Hematopoietic multipotent progenitor cell (in vitro differentiated cells): Measurements from ENCODE around the gene DLGAP1. TPM values are rescaled to one million over a fixed set of nuclear protein-coding genes. Genes with fewer than 3 reads are reported as not detected.

Source experiments
- DNase-seq, 3 donors: peaks; one replicate each; pipeline ENCODE4 v3.0.0-alpha.2; 2011 to 2015; ENCODE audit warnings: low read depth in 2 of 3, low spot score in 2 of 3
- total RNA-seq: library from RNA; depleted of rRNA; stranded (reverse); fragments of >200 nt; gene quantifications from one replicate; pipeline ENCODE4 v1.2.3, GENCODE V29; 2012

DLGAP1 gene
- total RNA-seq, 1 donor, result 0.27 TPM

GRCh38 chr18:3530807-3531206 lies 924.3 kb downstream of the DLGAP1 start:
- DNase-seq, result no peak

- no peak for DNase-seq
Observed at GRCh38 chr18:3529601-3530000, 925.5 kb downstream of the DLGAP1 start.

DNA sequence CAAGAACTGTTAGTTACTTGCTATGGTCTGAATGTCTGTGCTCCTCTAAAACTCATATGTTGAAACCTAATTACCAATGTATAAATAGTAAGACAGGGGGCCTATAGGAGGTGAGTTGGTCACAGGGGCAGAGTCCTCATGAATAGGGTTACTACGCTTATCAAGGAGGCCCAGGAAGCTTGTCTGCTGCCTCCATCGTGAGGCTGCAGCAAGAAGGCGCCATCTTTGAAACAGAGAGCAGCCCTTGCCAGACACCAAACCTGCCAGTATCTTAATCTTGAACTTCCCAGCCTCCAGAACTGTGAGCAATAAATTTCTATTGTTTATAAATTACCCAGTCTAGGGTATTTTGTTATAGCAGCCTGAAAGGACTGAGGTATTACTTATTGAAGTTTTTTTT lies 926.0 kb downstream of the DLGAP1 start:
- no peak for DNase-seq

GRCh38 chr18:3528231-3528630 lies 926.9 kb downstream of the DLGAP1 start:
- no peak for DNase-seq

DNA sequence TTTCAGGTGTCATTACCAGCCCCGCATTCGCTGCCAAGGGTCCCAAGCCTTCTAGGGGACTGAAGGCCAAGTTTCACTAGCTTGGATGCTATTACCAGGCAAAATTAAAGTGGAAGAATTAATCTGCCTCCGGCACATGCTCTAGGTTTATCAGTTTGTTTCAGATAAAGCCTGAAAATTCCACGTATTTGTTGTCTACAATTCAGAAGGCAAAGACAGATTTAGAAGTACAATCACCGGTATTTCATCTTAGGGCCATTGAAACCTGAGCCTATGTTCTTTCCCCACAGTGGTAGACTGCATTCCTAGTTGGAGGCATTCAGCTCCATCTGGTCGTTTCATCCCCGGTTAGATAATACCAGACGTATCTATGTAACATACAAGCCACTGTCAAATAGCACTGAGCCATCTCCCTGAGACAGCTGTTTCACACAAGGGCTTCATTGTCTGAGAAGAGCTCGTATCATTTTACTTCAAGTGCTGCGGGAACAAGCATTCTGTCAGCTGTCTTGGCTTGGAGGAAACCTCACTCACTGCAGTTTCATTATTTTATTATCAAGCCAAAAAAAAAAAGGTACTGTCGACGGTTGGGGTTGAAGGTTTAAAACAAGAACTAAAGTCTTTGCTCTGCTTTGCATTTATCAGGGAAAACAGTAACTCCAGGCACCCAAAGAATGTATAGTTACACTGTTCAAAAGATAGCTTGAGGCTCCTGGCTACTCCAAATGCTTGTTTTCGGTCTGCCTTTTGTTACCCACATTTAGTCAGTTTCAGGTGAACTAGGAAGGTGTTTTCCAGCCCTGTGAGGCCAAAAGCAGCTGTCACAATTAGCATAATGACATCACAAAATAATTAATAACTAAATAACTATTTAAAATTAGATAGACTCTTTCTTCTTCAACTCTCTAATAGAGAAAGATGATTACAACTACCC lies 928.4 kb downstream of the DLGAP1 start:
- DNase-seq, result peak in 1 of 3 donors; percentile 34

DNA sequence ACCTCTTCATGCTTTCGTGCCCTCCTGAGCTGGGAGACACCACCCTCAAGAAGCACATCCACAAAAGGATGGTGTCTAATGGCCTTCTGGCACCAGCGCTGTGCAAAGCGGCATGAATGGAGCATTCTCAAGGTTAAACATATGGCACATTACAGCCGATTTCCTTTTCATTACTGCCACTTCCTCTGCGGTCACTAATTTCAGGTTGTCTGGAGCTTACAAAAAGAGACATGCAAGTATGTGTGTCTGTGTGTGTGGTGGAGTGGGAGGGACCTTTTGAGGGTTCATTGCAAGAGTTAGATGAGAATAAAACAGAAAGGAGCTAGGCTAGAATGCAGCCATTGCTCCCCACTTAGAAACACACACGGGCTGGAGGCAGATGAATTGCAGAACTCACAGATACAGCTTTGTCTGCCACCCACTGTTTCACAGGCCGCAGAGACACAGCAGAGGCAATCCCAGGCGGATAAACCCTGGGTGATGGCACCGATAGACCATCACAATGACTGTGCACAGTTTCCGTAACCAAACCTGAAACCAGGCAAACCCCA lies 929.2 kb downstream of the DLGAP1 start:
- DNase-seq, result peak in 2 of 3 donors; percentile 76 to 94

GRCh38 chr18:3524706-3525105 lies 930.4 kb downstream of the DLGAP1 start:
- DNase-seq, result no peak

DNA sequence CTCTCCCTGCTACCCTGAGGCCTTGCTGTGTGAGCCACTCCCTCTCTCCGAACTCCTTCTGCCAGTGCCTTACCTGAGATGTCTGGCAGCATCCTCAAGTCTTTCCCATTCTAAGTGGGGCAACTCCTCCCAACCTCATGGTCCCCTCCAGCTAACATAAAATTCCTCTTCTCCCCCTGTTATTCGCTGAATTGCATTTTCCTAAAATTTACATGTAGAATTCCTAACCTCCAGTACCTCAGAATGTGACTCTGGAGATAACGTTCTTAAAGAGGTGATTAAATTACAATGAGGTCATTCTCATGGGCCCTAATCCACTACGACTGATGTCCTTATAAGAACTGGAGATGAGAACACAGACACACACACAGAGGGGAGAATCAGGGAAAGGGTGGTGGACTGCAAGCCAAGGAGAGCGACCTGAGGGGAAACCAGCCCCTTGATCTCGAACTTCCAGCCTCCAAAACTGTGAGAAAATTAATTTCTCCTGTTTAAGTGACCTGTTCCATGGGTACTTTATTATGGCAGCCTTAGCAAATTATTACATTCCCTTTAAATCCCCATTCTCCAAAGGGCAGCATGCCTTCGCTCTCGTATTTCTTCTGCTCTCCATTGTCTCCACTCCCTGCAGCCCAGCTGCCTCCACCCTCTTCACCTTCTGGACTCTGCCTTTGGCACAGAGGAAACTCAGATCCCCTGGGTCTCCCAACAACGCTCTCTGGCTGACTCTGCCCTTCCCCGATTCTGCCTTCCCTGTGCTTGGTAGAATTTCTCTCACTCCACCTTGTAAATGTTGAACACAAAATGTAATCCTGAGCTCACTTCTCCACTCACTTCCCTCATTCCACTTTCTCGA lies 934.6 kb downstream of the DLGAP1 start:
- DNase-seq, result no peak

DNA sequence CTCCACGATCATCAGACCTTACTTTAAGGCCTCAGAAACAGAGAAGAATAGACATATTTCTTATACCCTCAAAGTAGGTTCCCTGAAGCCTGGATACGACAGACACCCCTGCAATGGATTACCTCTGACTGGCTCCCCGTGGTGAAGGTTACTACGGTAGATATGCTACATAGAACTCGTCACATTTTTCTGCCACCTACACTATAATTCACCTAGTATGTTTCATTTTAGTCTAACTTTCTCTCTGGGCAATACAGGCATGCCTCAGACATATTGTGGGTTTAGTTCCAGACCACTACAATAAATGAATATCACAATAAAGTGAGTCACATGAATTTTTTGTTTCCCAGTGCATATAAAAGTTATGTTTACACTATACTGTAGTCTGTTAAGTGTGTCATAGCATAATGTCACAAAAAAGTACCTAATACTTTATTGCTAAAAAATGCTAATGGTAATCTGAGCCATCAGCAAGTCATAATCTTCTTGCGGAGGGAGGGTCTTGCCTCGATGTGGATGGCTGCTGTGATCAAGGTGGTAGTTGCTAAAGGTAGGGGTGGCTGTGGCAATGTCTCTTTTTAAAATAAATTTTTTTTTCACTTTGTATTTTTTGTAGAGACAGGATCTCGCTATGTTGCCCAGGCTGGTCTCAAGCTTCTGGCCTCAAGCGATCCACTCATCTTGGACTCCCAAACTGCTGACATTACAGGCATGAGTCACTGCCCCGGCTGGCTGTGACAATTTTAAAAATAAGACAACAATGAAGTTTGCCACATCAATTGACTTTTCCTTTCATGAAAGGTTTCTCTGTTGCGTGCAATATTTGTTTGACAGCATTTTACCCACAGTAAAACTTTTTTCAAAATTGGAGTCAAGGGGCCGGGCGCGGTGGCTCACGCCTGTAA lies 940.5 kb downstream of the DLGAP1 start:
- DNase-seq, result no peak

DNA sequence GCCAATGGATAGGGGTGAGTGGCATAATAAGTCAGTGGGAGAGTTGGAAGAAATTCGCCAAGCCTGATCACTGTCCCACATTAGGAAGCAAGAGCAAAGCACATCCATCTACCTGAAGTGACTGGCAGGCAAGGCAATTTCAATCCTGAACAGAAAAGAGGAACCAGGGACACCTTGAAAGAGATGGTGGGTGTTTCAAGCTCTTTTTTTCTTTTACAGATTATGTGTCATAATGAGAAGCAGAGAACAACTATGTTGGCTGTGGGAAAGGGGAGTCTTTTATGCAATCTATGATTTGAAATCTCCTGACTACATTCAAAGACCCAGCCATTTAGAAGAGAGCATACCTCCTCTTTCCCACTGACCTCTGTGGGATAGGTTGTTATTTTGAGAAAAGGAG lies 941.6 kb downstream of the DLGAP1 start:
- peak in 1 of 3 donors; percentile 40 for DNase-seq

- peak in 2 of 3 donors; percentile 48 to 68 for DNase-seq
Observed at GRCh38 chr18:3511980-3512379, 943.1 kb downstream of the DLGAP1 start.

GRCh38 chr18:3510896-3511295 lies 944.2 kb downstream of the DLGAP1 start:
- no peak for DNase-seq

DNA sequence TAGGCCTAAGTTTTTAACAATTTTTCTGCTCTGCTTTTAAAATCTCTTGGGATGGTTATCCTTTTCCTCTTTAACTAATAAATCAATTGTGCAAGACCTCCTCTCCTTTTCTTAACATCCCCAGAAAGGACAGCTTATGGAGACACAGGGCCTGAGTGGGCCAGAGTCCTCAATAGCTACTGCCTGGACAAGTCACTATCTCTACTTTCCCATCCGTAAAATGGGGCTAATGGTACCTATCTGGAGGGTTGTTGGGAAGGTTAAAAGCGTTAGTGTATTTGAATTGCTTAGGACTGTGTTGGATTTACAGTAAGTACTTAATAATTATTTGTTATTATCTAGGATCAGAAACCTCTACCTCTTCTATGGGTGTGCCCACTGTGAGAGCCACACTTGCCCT lies 945.1 kb downstream of the DLGAP1 start:
- no peak for DNase-seq

- DNase-seq, result no peak
Observed at GRCh38 chr18:3508576-3509549, 946.2 kb downstream of the DLGAP1 start.

GRCh38 chr18:3504637-3505036 lies 950.5 kb downstream of the DLGAP1 start:
- no peak for DNase-seq

DNA sequence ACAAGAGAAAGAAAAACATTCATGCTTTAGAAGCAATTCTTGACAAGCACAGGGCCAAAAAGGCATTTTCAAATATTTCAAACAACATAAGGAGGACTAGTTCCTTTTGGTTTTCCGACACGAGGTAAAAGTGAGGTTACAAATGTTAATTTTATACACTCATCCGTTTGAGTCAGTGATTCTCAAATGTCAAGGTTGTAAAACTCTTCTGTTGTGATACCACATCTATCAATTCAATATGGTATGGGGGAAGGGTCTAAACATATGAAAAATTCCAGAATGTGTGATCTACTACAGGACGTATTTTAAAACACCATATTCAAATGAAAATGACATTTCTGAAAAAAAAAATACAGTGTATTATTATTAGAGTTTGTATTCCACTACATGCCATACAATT lies 952.5 kb downstream of the DLGAP1 start:
- no peak for DNase-seq

DNA sequence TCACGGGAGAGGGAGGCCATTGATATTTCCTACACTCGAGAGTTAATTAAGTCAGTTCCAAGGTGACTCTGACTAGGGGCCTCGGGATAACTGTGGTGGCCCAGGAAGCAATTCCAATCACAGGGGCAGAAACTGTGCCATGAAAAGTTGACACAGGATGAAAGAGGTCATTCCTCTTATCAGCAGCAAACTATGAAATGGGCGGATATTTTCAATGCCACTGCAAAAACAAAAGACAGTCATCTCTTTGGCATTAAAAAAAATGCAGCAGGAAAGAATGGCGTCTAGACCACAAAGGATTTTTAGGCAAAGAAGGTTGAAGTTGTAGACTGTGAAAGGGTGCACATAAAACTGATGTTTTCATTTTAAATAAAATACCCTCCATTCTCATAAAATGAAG lies 955.1 kb downstream of the DLGAP1 start:
- DNase-seq, result no peak

DNA sequence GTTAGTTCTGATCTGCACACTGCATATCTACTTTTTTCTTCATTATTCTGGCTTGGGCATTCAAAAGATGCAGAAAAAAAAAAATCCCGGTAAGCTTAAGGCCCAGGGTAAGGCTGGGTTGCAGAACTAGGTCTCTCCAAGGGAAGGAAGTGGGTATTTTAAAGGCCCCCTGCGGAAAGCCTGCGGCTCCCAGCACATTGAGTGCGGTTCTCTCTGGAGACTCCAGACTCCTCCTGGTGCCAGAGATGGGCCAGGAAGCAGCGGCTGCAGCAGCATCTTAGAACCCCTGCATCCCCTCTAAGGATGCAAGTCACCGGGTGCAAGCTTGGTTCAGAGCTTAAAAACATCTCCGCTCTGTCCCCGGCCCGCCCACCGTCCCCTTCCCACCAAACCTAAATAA lies 955.6 kb downstream of the DLGAP1 start:
- peak in 2 of 3 donors; percentile 54 to 84 for DNase-seq
